Pancreas (tissue), 10 donors: Measurements from ENCODE around the gene KCNT2. TPM values are rescaled to one million over a fixed set of nuclear protein-coding genes. Genes with fewer than 3 reads are reported as not detected.
A peak's percentile ranks its signal among the peaks of the same experiment; 100 is the strongest.

Experiments
- ATAC-seq, 4 donors: fragments of 200-7000 bp; cut with Tn5 transposase; one replicate each; pipeline versions ENCODE4 v1.8.0 to v1.9.1; 2020; ENCODE audit warnings: mild to moderate bottlenecking in 4 of 4, moderate library complexity in 4 of 4
- DNase-seq, 6 donors: peaks; one replicate each; pipeline ENCODE4 v3.0.0-alpha.2; 2020
- FAIRE-seq: peaks from 2 replicates; lab custom pipeline; 2012; peaks lifted over from hg19 to GRCh38; lab: Jason Lieb, UNC
- H3K27ac ChIP-seq, 4 donors: fragments of 200-600 bp; sonication (generic); 1 replicate in 3 of 4; 2 replicates in 1 of 4; pipeline versions ENCODE4 v1.5.0 to v1.8.0; 2020
- H3K27me3 ChIP-seq, 4 donors: fragments of 200-600 bp; one replicate each; pipeline ENCODE4 v1.8.0; 2021
- H3K36me3 ChIP-seq, 3 donors: fragments of 200-600 bp; sonication (generic) in 1 of 3; one replicate each; pipeline versions ENCODE4 v1.5.0 to v1.8.0; 2020 to 2021
- H3K4me1 ChIP-seq, 3 donors: fragments of 200-600 bp; one replicate each; pipeline ENCODE4 v1.8.0; 2021
- H3K4me3 ChIP-seq, 4 donors: fragments of 200-600 bp; sonication (generic) in 2 of 4; one replicate each; pipeline versions ENCODE4 v1.5.0 to v1.8.0; 2020 to 2021
- H3K9me3 ChIP-seq, 4 donors: fragments of 200-600 bp; one replicate each; pipeline ENCODE4 v1.8.0; 2021
- WGBS, 2 donors: extraction: QIAGEN DNeasy Blood & Tissue Kit; methylation state at CpG; one replicate each; pipeline ENCODE4 v1.1.7; 2013; 5-methylcytosine and 5-hydroxymethylcytosine counted together
- intact Hi-C, 3 donors: fragments of 100-400 bp; cut with DNase I; formaldehyde crosslinking; loops; one replicate each; pipeline versions ENCODE4 v1.11.1 to v1.14.2; 2022
- polyA plus RNA-seq, 2 donors: library from polyadenylated mRNA; stranded (reverse); fragments of 200-250 nt; gene quantifications; one replicate each; pipeline ENCODE4 v1.2.3, GENCODE V29; 2013
- total RNA-seq, 6 donors: library from RNA; stranded (reverse); fragmentation: NEBNext Ultra II Directional in 4 of 6; extraction: Animal tissue kit (Norgen Biotek cat#: 25700) in 4 of 6; gene quantifications; one replicate each; pipeline versions ENCODE4 v1.2.1 to v1.2.4, GENCODE V29; 2021 to 2023
- TF ChIP-seq, protein P1 (sequence below), 4 donors: fragments of 200-600 bp; sonication (generic) in 3 of 4; IDR thresholded peaks; one replicate each; pipeline versions ENCODE4 v1.5.0 to v1.8.0; 2021; ENCODE audit warnings: antibody characterized with exemption in 4 of 4
- donor health status: healthy with polysubstance abuse.
- donor health status: DM: no; HTN: no; CAD: no; lungs with moderate emphysema.
- donor health status: DM: no; HTN: no; CAD: no.
- donor health status: control.
- donor health status: control.
- donor health status: Bipolar disorder and iron deficiency.
- donor health status: DM: yes; HTN: yes; CAD: no.
- donor health status: DM: no; HTN: no; CAD: no.
- donor health status: DM: no; HTN: no; CAD: no.
- donor health status: DM: yes; HTN: yes; CAD: no.

KCNT2 gene
- total and polyA plus RNA-seq, 8 donors: 0.19 to 0.67 (median 0.42) TPM

DNA sequence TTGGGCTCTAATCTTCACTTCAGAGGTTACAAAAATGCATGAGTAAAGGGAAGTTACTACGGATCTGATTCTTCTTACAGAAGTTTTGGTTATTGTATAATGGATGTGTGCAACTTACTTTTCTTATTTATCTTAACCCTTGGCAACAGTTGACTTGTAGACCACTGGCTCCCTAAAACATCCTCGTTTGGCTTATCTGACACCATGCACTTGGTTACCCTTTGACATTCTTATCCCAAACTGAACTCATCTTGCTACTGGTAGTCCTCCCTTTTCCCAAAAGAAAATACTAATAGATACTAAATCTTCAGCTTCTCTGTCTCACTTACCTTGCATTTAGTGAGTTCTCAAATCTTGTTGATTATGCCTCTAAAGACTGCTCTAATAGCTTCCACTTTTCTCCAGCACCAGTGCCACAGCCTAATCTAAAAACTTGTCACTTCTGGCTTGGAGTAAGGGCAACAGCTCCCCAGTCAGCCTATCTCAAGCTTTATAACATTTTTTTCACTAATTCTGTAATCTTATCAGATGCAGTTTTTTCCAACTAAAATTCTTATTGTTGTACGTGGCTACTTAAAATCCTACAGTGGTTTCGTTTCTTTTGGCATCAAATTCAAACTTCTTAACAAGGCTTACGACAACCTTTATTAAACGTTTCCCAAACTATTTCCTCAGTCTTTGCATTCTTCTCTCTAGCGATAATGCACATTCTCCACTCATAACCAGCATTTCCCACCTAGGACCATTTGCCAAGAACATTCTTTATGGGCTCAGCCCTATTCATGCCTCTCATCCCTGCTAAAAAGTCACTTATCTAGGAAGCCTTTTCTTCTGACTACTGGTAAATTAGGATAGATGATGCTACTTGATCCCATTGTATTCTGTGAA lies 204.2 kb downstream of the KCNT2 start:
- no peak for FAIRE-seq
- 68% methylated on average over 7 of the region's 7 CpGs for WGBS, 2 donors

GRCh38 chr1:196401891-196402290 lies 206.3 kb downstream of the KCNT2 start:
- DNase-seq (no peak), FAIRE-seq (no peak), ATAC-seq (no peak)
- Histone ChIP-seq H3K27ac (no peak overlapping the region), H3K9me3 (no peaks in the 10 kb centered on the region), H3K36me3 (no peaks in the 10 kb centered on the region), H3K4me1 (no peaks in the 10 kb centered on the region), H3K4me3 (no peak overlapping the region), H3K27me3 (no peaks in the 10 kb centered on the region)
- TF ChIP-seq, protein P1, sequence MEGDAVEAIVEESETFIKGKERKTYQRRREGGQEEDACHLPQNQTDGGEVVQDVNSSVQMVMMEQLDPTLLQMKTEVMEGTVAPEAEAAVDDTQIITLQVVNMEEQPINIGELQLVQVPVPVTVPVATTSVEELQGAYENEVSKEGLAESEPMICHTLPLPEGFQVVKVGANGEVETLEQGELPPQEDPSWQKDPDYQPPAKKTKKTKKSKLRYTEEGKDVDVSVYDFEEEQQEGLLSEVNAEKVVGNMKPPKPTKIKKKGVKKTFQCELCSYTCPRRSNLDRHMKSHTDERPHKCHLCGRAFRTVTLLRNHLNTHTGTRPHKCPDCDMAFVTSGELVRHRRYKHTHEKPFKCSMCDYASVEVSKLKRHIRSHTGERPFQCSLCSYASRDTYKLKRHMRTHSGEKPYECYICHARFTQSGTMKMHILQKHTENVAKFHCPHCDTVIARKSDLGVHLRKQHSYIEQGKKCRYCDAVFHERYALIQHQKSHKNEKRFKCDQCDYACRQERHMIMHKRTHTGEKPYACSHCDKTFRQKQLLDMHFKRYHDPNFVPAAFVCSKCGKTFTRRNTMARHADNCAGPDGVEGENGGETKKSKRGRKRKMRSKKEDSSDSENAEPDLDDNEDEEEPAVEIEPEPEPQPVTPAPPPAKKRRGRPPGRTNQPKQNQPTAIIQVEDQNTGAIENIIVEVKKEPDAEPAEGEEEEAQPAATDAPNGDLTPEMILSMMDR (IDR thresholded peaks at IDR 0.05): no peak
- intact Hi-C loops: no loop called here

More for the DNA sequence above, 204.2 kb downstream of the KCNT2 start:
- peaks cover 0 to 11% (median 0%) of the 10 kb centered on the region in 3 donors for H3K4me1 ChIP-seq
- ATAC-seq: no peak
- TF ChIP-seq, protein P1 (IDR thresholded peaks at IDR 0.05): no peak
- intact Hi-C loops: no loop called here
- no peaks in the 10 kb centered on the region for H3K9me3 ChIP-seq
- no peak overlapping the region for H3K27ac ChIP-seq
- no peak overlapping the region for H3K4me3 ChIP-seq
- DNase-seq: no peak
- no peaks in the 10 kb centered on the region for H3K36me3 ChIP-seq
- H3K27me3 ChIP-seq: no peaks in the 10 kb centered on the region

GRCh38 chr1:196401452-196401833 lies 206.8 kb downstream of the KCNT2 start:
- Histone ChIP-seq H3K9me3 (no peaks in the 10 kb centered on the region), H3K27me3 (no peaks in the 10 kb centered on the region), H3K36me3 (no peaks in the 10 kb centered on the region), H3K4me1 (no peaks in the 10 kb centered on the region), H3K27ac (no peak overlapping the region), H3K4me3 (no peak overlapping the region)
- ATAC-seq (no peak), DNase-seq (no peak), FAIRE-seq (no peak)
- WGBS, 2 donors: 36 to 50% methylated on average over 1 of the region's 1 CpG
- TF ChIP-seq, protein P1 (IDR thresholded peaks at IDR 0.05): no peak
- intact Hi-C loops: no loop called here

DNA sequence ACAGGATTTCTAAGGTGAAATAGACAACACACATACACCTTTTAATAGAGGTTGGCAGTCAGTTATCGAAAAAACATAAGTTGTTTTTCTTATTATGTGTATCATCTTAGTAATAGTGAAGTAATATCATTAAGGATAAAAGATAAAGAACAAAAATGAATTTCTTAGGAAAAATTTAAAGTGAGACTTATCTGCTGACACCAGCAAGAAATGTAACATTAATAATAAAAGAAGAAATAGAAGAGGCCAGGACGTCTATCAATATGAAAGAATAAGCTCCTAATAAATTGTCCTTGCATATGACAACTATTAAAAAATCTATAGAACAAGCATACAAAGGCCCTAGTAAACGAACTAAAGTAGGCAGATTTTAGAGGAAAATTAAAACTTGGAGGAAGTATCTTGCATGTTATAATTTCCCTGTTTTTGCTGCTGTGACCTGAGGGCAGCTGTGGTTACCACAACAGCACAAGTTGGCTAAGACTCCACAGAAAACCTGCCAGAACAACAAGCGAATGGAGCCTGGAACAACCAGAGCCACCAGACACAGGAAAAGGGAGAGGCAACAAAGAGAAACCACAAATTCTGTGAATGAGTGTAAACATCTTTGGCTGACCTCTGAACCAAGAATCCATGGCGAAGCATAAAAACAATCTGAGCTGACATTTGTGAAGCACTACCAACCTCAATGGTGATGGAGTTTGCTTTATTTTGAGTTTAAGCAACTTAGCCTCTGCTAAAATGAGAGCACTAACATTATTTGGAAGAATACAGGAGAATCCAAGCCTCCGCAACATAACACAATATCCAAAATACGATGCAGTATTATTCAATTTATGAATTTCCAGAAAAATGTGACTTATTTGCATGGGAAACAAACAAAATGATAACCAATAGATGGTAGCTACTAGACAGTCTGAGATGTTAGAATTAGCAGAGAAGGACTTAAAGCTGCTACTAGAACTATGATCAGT lies 207.5 kb downstream of the KCNT2 start:
- H3K4me3 ChIP-seq: no peak overlapping the region
- H3K9me3 ChIP-seq: no peaks in the 10 kb centered on the region
- peak in 3 of 4 donors; percentile 48 to 64 (median 56) for ATAC-seq
- no peaks in the 10 kb centered on the region for H3K27me3 ChIP-seq
- H3K27ac ChIP-seq: no peak overlapping the region
- DNase-seq: peak in 2 of 6 donors; percentile 7 to 26
- TF ChIP-seq, protein P1 (IDR thresholded peaks at IDR 0.05): no peak
- intact Hi-C loops: no loop called here
- H3K36me3 ChIP-seq: no peaks in the 10 kb centered on the region
- WGBS, 2 donors: 58 to 72% methylated on average over 7 of the region's 7 CpGs
- no peak for FAIRE-seq
- no peaks in the 10 kb centered on the region for H3K4me1 ChIP-seq
